Measurements from ENCODE around the gene SUPT3H. TPM values are rescaled to one million over a fixed set of nuclear protein-coding genes. Genes with fewer than 3 reads are reported as not detected.

Gene SUPT3H
- total and polyA plus RNA-seq, 2 of the 8 experiments (the other 6 are each of a cell fraction or from before 2014, with no cell fraction given) = 18.8 to 23.0 TPM

DNA sequence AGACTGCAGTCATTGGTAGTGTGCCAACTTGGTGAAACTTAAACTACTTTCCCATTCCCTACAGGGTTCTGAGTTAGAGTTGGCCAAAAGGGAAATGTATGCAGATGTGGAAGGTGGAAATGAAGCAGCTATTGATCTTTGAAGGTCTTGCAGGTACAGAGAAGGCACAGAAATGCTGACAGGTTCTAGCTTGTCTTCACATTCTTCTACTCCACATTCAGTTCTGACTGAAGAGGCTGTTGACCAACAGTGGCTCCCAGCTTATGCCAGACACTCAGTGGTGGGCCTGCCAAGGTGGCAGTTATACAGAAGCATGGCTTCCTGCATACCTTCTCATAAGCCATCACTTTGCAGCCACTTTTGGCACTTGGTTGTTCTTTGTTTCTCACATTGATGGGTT is 566.3 kb downstream of the SUPT3H start (continued):
- TF ChIP-seq CHD2 (IDR thresholded peaks at IDR 0.05; ENCODE audit: low read length) (no peak), RFX5 (IDR thresholded peaks at IDR 0.05; ENCODE audit: borderline replicate concordance, low read depth, low read length) (no peak), SAP30 (IDR thresholded peaks at IDR 0.05; ENCODE audit: insufficient read depth, insufficient replicate concordance, low read length) (no peak)
- TF ChIP-seq, protein P1, sequence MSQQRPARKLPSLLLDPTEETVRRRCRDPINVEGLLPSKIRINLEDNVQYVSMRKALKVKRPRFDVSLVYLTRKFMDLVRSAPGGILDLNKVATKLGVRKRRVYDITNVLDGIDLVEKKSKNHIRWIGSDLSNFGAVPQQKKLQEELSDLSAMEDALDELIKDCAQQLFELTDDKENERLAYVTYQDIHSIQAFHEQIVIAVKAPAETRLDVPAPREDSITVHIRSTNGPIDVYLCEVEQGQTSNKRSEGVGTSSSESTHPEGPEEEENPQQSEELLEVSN (IDR thresholded peaks at IDR 0.05) = no peak
